ENCODE data around the gene AUTS2.

The AUTS2 gene

GRCh38 chr7:70188901-70189650 is 590.8 kb downstream of the AUTS2 start:
- DNase-seq (ENCODE audit: low read depth in 2 of 2): no peak

GRCh38 chr7:70189776-70190175 is 591.5 kb downstream of the AUTS2 start:
- DNase-seq (ENCODE audit: low read depth in 2 of 2): no peak

GRCh38 chr7:70190281-70190680 is 592.0 kb downstream of the AUTS2 start:
- DNase-seq (ENCODE audit: low read depth in 2 of 2): no peak

GRCh38 chr7:70193514-70193913 is 595.2 kb downstream of the AUTS2 start:
- DNase-seq (ENCODE audit: low read depth in 2 of 2): no peak

- no peak for DNase-seq (ENCODE audit: low read depth in 2 of 2)
Measured at GRCh38 chr7:70208236-70209063, 610.2 kb downstream of the AUTS2 start.

GRCh38 chr7:70210200-70210935 is 612.1 kb downstream of the AUTS2 start:
- DNase-seq (ENCODE audit: low read depth in 2 of 2): no peak

GRCh38 chr7:70210936-70211310 is 612.6 kb downstream of the AUTS2 start:
- DNase-seq (ENCODE audit: low read depth in 2 of 2): no peak

GRCh38 chr7:70212281-70212680 is 614.0 kb downstream of the AUTS2 start:
- DNase-seq (ENCODE audit: low read depth in 2 of 2): no peak

GRCh38 chr7:70214071-70214470 is 615.8 kb downstream of the AUTS2 start:
- DNase-seq (ENCODE audit: low read depth in 2 of 2): no peak

- no peak for DNase-seq (ENCODE audit: low read depth in 2 of 2)
Measured at GRCh38 chr7:70215491-70215890, 617.2 kb downstream of the AUTS2 start.

GRCh38 chr7:70217571-70217970 is 619.3 kb downstream of the AUTS2 start:
- DNase-seq (ENCODE audit: low read depth in 2 of 2): no peak

- no peak for DNase-seq (ENCODE audit: low read depth in 2 of 2)
Measured at GRCh38 chr7:70218006-70218405, 619.7 kb downstream of the AUTS2 start.

- DNase-seq (ENCODE audit: low read depth in 2 of 2): no peak
Measured at GRCh38 chr7:70219061-70219460, 620.8 kb downstream of the AUTS2 start.

- no peak for DNase-seq (ENCODE audit: low read depth in 2 of 2)
Measured at GRCh38 chr7:70229242-70229641, 631.0 kb downstream of the AUTS2 start.

GRCh38 chr7:70230761-70231160 is 632.5 kb downstream of the AUTS2 start:
- DNase-seq (ENCODE audit: low read depth in 2 of 2): no peak

- DNase-seq (ENCODE audit: low read depth in 2 of 2): no peak
Measured at GRCh38 chr7:70233776-70234175, 635.5 kb downstream of the AUTS2 start.

GRCh38 chr7:70237256-70237655 is 639.0 kb downstream of the AUTS2 start:
- DNase-seq (ENCODE audit: low read depth in 2 of 2): no peak

GRCh38 chr7:70237831-70238575 is 639.7 kb downstream of the AUTS2 start:
- no peak for DNase-seq (ENCODE audit: low read depth in 2 of 2)

GRCh38 chr7:70239918-70240317 is 641.6 kb downstream of the AUTS2 start:
- DNase-seq (ENCODE audit: low read depth in 2 of 2): no peak

- DNase-seq (ENCODE audit: low read depth in 2 of 2): no peak
Measured at GRCh38 chr7:70240873-70241272, 642.6 kb downstream of the AUTS2 start.

- no peak for DNase-seq (ENCODE audit: low read depth in 2 of 2)
Measured at GRCh38 chr7:70241536-70242175, 643.4 kb downstream of the AUTS2 start.

Measured in stimulated activated CD8-positive, alpha-beta memory T cell treated with anti-CD3 and anti-CD28 coated beads, Interleukin-2, amount 100 ng/mL, for 1 hour (primary cell).